Keratinocyte (primary cell): ENCODE results near the gene FBN1. TPM values are rescaled to one million over a fixed set of nuclear protein-coding genes. Genes with fewer than 3 reads are reported as not detected.

Experiments
- DNase-seq: peaks from one replicate; pipeline ENCODE4 v3.0.0-alpha.2; 2011; ENCODE audit warnings: low read depth, missing footprints, low spot score
- FAIRE-seq: peaks from 2 replicates; lab custom pipeline; 2011; peaks lifted over from hg19 to GRCh38; lab: Jason Lieb, UNC
- H2AFZ ChIP-seq: 2 replicates; pipeline ENCODE4 v1.6.0; 2012; ENCODE audit warnings: low read length, control low read depth, inconsistent platforms; ENCODE audit not compliant: control insufficient read depth
- H3K27ac ChIP-seq: 2 replicates; pipeline ENCODE4 v1.5.1; 2011; ENCODE audit warnings: low read length; ENCODE audit not compliant: control insufficient read depth, insufficient read depth
- H3K27me3 ChIP-seq: 3 replicates; pipeline ENCODE4 v1.6.0; 2011; ENCODE audit warnings: low read length; ENCODE audit not compliant: control insufficient read depth, insufficient read depth; ENCODE audit errors: extremely low read depth
- H3K36me3 ChIP-seq, 2 experiments: 2 replicates in 1 of 2; 3 replicates in 1 of 2; pipeline ENCODE4 v1.5.1; 2011; ENCODE audit warnings: low read length in 2 of 2, mild to moderate bottlenecking in 1 of 2; ENCODE audit not compliant: control insufficient read depth in 2 of 2, insufficient read depth in 2 of 2; ENCODE audit errors: extremely low read depth in 1 of 2
- H3K4me1 ChIP-seq: 3 replicates; pipeline ENCODE4 v1.5.1; 2011; ENCODE audit warnings: low read length; ENCODE audit not compliant: control insufficient read depth, insufficient read depth; ENCODE audit errors: extremely low read depth
- H3K4me2 ChIP-seq: 3 replicates; pipeline ENCODE4 v1.6.0; 2011; ENCODE audit warnings: low read depth, low read length; ENCODE audit not compliant: control insufficient read depth, insufficient read depth; ENCODE audit errors: extremely low read depth
- H3K4me3 ChIP-seq, 3 experiments: fragments of 200-600 bp in 1 of 3; sonication (generic) in 1 of 3; 2 replicates in 2 of 3; 3 replicates in 1 of 3; pipeline ENCODE4 v1.5.1; 2011 to 2016; ENCODE audit warnings: low read length in 3 of 3, mild to moderate bottlenecking in 3 of 3, control low read depth in 2 of 3, inconsistent platforms in 1 of 3, low read depth in 1 of 3, mixed read lengths in 1 of 3, mixed run types in 1 of 3, moderate library complexity in 1 of 3; ENCODE audit not compliant: control insufficient read depth in 2 of 3, insufficient read depth in 2 of 3; ENCODE audit errors: extremely low read depth in 1 of 3
- H3K79me2 ChIP-seq: 2 replicates; pipeline ENCODE4 v1.6.0; 2012; ENCODE audit warnings: low read length; ENCODE audit not compliant: control insufficient read depth, insufficient read depth
- H3K9ac ChIP-seq: 3 replicates; pipeline ENCODE4 v1.6.0; 2011; ENCODE audit warnings: low read length; ENCODE audit not compliant: control insufficient read depth, insufficient read depth; ENCODE audit errors: extremely low read depth
- H3K9me1 ChIP-seq: 3 replicates; pipeline ENCODE4 v1.6.0; 2011; ENCODE audit warnings: low read length; ENCODE audit not compliant: control insufficient read depth, insufficient read depth; ENCODE audit errors: extremely low read depth
- H3K9me3 ChIP-seq: 2 replicates; pipeline ENCODE4 v1.5.1; 2012; ENCODE audit warnings: low read depth, low read length; ENCODE audit not compliant: control insufficient read depth
- H4K20me1 ChIP-seq: 3 replicates; pipeline ENCODE4 v1.6.0; 2011; ENCODE audit warnings: low read length; ENCODE audit not compliant: control insufficient read depth, insufficient read depth; ENCODE audit errors: extremely low read depth
- CTCF ChIP-seq, 3 experiments: IDR thresholded peaks in 1 of 3; conservative IDR thresholded peaks in 1 of 3; optimal IDR thresholded peaks in 1 of 3; 2 replicates in 2 of 3; 3 replicates in 1 of 3; pipeline versions ENCODE3 to v1.5.1; 2011; ENCODE audit warnings: low read length in 3 of 3, mild to moderate bottlenecking in 3 of 3, moderate library complexity in 2 of 3, control low read depth in 1 of 3, inconsistent platforms in 1 of 3; ENCODE audit not compliant: insufficient read depth in 2 of 3; ENCODE audit errors: extremely low read depth in 1 of 3
- EZH2 ChIP-seq: IDR thresholded peaks from one replicate; pipeline ENCODE4 v1.6.1; 2012; ENCODE audit warnings: inconsistent platforms, mild to moderate bottlenecking, low read length, moderate library complexity
- dilution Hi-C: fragments of 300-500 bp; cut with MboI; formaldehyde crosslinking; loops from one replicate; pipeline ENCODE4 v1.7.0; 2020; ENCODE audit warnings: low sequenced_read_pairs; ENCODE audit not compliant: extremely low pct_ligation_motif_present
- polyA plus RNA-seq, 5 experiments: library from polyadenylated mRNA; depleted of rRNA in 3 of 5; stranded (reverse) in 3 of 5; stranded (forward) in 1 of 5; unstranded in 1 of 5; fragments of >200 nt; gene quantifications; 1 replicate in 1 of 5; 2 replicates in 3 of 5; 3 replicates in 1 of 5; pipeline versions ENCODE4 v1.2.1 to v1.2.3, GENCODE V29; 2011 to 2012; ENCODE audit warnings: missing spikeins in 2 of 5, low read depth in 1 of 5, low replicate concordance in 1 of 5

The FBN1 gene
- polyA plus RNA-seq, 1 donor (not counting 4 experiments of a cell fraction or from before 2014, with no cell fraction given): 3.5 TPM

- no peaks in the 10 kb centered on the region for H3K9me3 ChIP-seq
- no peaks in the 10 kb centered on the region for H4K20me1 ChIP-seq
- DNase-seq (no peak), FAIRE-seq (no peak)
- no peak overlapping the region for H3K4me2 ChIP-seq
- no peak overlapping the region for H2AFZ ChIP-seq
- no peaks in the 10 kb centered on the region for H3K36me3 ChIP-seq
- no peaks in the 10 kb centered on the region for H3K79me2 ChIP-seq
- dilution Hi-C loops: no loop called here
- no peak overlapping the region for H3K4me3 ChIP-seq
- H3K27me3 ChIP-seq: no peaks in the 10 kb centered on the region
- H3K9me1 ChIP-seq: no peaks in the 10 kb centered on the region
- H3K4me1 ChIP-seq: peaks cover 36% of the 10 kb centered on the region
- no peak overlapping the region for H3K27ac ChIP-seq
- TF ChIP-seq CTCF (optimal IDR thresholded peaks at IDR 0.05 in 1 of 3, IDR thresholded peaks at IDR 0.05 in 1 of 3, conservative IDR thresholded peaks at IDR 0.05 in 1 of 3; ENCODE audit: extremely low read depth in 1 of 3, insufficient read depth in 2 of 3, low read length in 3 of 3): no peak
- TF ChIP-seq EZH2: no peak
- no peak overlapping the region for H3K9ac ChIP-seq
Observed at GRCh38 chr15:48388910-48389309, 256.6 kb downstream of the FBN1 start.

GRCh38 chr15:48388016-48388851, 257.3 kb downstream of the FBN1 start:
- Histone ChIP-seq H4K20me1 (no peaks in the 10 kb centered on the region), H2AFZ (peak overlapping the region; percentile 58), H3K4me1 (peaks cover 36% of the 10 kb centered on the region), H3K9me3 (no peaks in the 10 kb centered on the region), H3K9ac (no peak overlapping the region), H3K9me1 (no peaks in the 10 kb centered on the region), H3K27me3 (no peaks in the 10 kb centered on the region), H3K4me3 (no peak overlapping the region), H3K36me3 (no peaks in the 10 kb centered on the region), H3K4me2 (peak overlapping the region; percentile 25), H3K79me2 (no peaks in the 10 kb centered on the region), H3K27ac (no peak overlapping the region)
- dilution Hi-C loops: no loop called here
- peak; percentile 43 for FAIRE-seq
- TF ChIP-seq EZH2: no peak
- TF ChIP-seq CTCF (optimal IDR thresholded peaks at IDR 0.05 in 1 of 3, IDR thresholded peaks at IDR 0.05 in 1 of 3, conservative IDR thresholded peaks at IDR 0.05 in 1 of 3; ENCODE audit: extremely low read depth in 1 of 3, insufficient read depth in 2 of 3, low read length in 3 of 3): no peak
- DNase-seq: no peak
